H1 (cell line): ENCODE measurements around the gene GALNT6. TPM values are rescaled to one million over a fixed set of nuclear protein-coding genes. Genes with fewer than 3 reads are reported as not detected.

Source experiments
- CTCF ChIA-PET: fragments of 300-600 bp; sonication (Branson Sonifier 250); formaldehyde crosslinking; loops from one replicate; lab custom pipeline; 2021; ENCODE audit not compliant: partially characterized antibody; lab: Charles Lee
- POLR2A ChIA-PET: fragments of 300-600 bp; sonication (Branson Sonifier 250); formaldehyde crosslinking; loops from one replicate; lab custom pipeline; 2021; ENCODE audit warnings: inconsistent platforms; ENCODE audit not compliant: partially characterized antibody; lab: Charles Lee
- DNase-seq, 2 experiments: peaks; one replicate each; pipeline versions ENCODE4 v3.0.0 to v3.0.0-alpha.2; 2010 to 2022; ENCODE audit warnings: low spot score in 2 of 2, low read depth in 1 of 2, mixed read lengths in 1 of 2
- FAIRE-seq: peaks from 2 replicates; lab custom pipeline; 2011; peaks lifted over from hg19 to GRCh38; lab: Jason Lieb, UNC
- H2AFZ ChIP-seq: 2 replicates; pipeline ENCODE4 v1.8.1; 2012; ENCODE audit warnings: low read length, inconsistent platforms
- H2AK5ac ChIP-seq: 2 replicates; pipeline ENCODE4 v1.6.1; 2013; ENCODE audit warnings: low read depth, low read length
- H2BK120ac ChIP-seq: replicated peaks from 2 replicates; pipeline ENCODE3; 2013; ENCODE audit warnings: low read depth, low read length, inconsistent platforms
- H2BK12ac ChIP-seq: 2 replicates; pipeline ENCODE4 v1.6.1; 2013; ENCODE audit warnings: low read depth, low read length
- H2BK15ac ChIP-seq: 2 replicates; pipeline ENCODE4 v1.6.1; 2013; ENCODE audit warnings: low read length
- H2BK20ac ChIP-seq: 2 replicates; pipeline ENCODE4 v1.6.1; 2013; ENCODE audit warnings: low read length
- H2BK5ac ChIP-seq: 2 replicates; pipeline ENCODE4 v1.6.1; 2013; ENCODE audit warnings: low read depth, low read length
- H3K14ac ChIP-seq: 2 replicates; pipeline ENCODE4 v1.6.1; 2013; ENCODE audit warnings: inconsistent platforms; ENCODE audit not compliant: insufficient read length
- H3K18ac ChIP-seq: 2 replicates; pipeline ENCODE4 v1.6.1; 2013; ENCODE audit warnings: low read length; ENCODE audit errors: extremely low read depth
- H3K23ac ChIP-seq: 2 replicates; pipeline ENCODE4 v1.6.1; 2013; ENCODE audit warnings: inconsistent platforms; ENCODE audit not compliant: insufficient read length
- H3K23me2 ChIP-seq: 2 replicates; pipeline ENCODE4 v1.6.1; 2013; ENCODE audit warnings: low read depth, low read length
- H3K27ac ChIP-seq: 2 replicates; pipeline ENCODE4 v1.6.1; 2011; ENCODE audit warnings: low read depth, low read length, inconsistent platforms
- H3K27me3 ChIP-seq, 4 experiments: replicated peaks in 1 of 4; 1 replicate in 1 of 4; 2 replicates in 3 of 4; pipeline versions ENCODE4 v1.6.1 to v1.8.1; 2011 to 2013; ENCODE audit warnings: low read length in 3 of 4, mild to moderate bottlenecking in 3 of 4, inconsistent platforms in 2 of 4, mixed read lengths in 2 of 4, moderate library complexity in 1 of 4; ENCODE audit not compliant: control insufficient read depth in 3 of 4, insufficient read depth in 3 of 4; ENCODE audit errors: extremely low read depth in 1 of 4
- H3K36me3 ChIP-seq, 4 experiments: 2 replicates each; pipeline versions ENCODE4 v1.6.1 to v1.8.1; 2011 to 2013; ENCODE audit warnings: mild to moderate bottlenecking in 4 of 4, low read length in 3 of 4, moderate library complexity in 2 of 4, control low read depth in 1 of 4, inconsistent platforms in 1 of 4; ENCODE audit not compliant: insufficient read depth in 4 of 4, control insufficient read depth in 2 of 4
- H3K4ac ChIP-seq: replicated peaks from 2 replicates; pipeline ENCODE3; 2013; ENCODE audit warnings: low read length, low read depth, mixed read lengths, inconsistent platforms; ENCODE audit not compliant: insufficient read length
- H3K4me1 ChIP-seq, 4 experiments: replicated peaks in 1 of 4; 1 replicate in 1 of 4; 2 replicates in 3 of 4; pipeline versions ENCODE4 v1.6.1 to v1.8.1; 2011 to 2013; ENCODE audit warnings: low read length in 3 of 4, inconsistent platforms in 2 of 4, mixed read lengths in 1 of 4; ENCODE audit not compliant: insufficient read depth in 4 of 4, control insufficient read depth in 3 of 4
- H3K4me2 ChIP-seq, 2 experiments: 2 replicates each; pipeline versions ENCODE4 v1.6.1 to v1.8.1; 2011 to 2013; ENCODE audit warnings: low read depth in 2 of 2, low read length in 2 of 2, control low read depth in 1 of 2, inconsistent platforms in 1 of 2, mild to moderate bottlenecking in 1 of 2; ENCODE audit not compliant: insufficient read depth in 1 of 2
- H3K4me3 ChIP-seq, 4 experiments: fragments of 200-600, 300-600 bp in 1 of 4; sonication (generic), shearing (Covaris generic), sonication (Bioruptor Twin) in 1 of 4; 2 replicates each; pipeline versions ENCODE4 v1.5.1 to v1.8.1; 2011 to 2016; ENCODE audit warnings: low read length in 4 of 4, low read depth in 3 of 4, control low read depth in 2 of 4, inconsistent platforms in 2 of 4, mild to moderate bottlenecking in 2 of 4, mixed read lengths in 1 of 4, moderate library complexity in 1 of 4; ENCODE audit not compliant: insufficient read depth in 2 of 4; ENCODE audit errors: extremely low read depth in 1 of 4
- H3K56ac ChIP-seq: replicated peaks from 2 replicates; pipeline ENCODE3; 2013; ENCODE audit warnings: low read depth, mild to moderate bottlenecking, mixed read lengths, low read length, inconsistent platforms; ENCODE audit not compliant: insufficient read length
- H3K79me1 ChIP-seq: 2 replicates; pipeline ENCODE4 v1.6.1; 2013; ENCODE audit warnings: low read depth, low read length, control low read depth
- H3K79me2 ChIP-seq, 2 experiments: 2 replicates each; pipeline versions ENCODE4 v1.6.1 to v1.8.1; 2012 to 2013; ENCODE audit warnings: low read length in 2 of 2, mild to moderate bottlenecking in 2 of 2, inconsistent platforms in 1 of 2; ENCODE audit not compliant: insufficient read depth in 2 of 2, control insufficient read depth in 1 of 2
- H3K9ac ChIP-seq, 4 experiments: replicated peaks in 1 of 4; 1 replicate in 1 of 4; 2 replicates in 3 of 4; pipeline versions ENCODE4 v1.6.1 to v1.8.1; 2011 to 2013; ENCODE audit warnings: low read depth in 3 of 4, low read length in 3 of 4, control low read depth in 2 of 4, mild to moderate bottlenecking in 2 of 4, moderate library complexity in 2 of 4, inconsistent platforms in 1 of 4; ENCODE audit errors: extremely low read depth in 1 of 4
- H3K9me3 ChIP-seq, 2 experiments: 2 replicates each; pipeline versions ENCODE4 v1.6.1 to v1.8.1; 2012 to 2013; ENCODE audit warnings: mild to moderate bottlenecking in 2 of 2, moderate library complexity in 2 of 2, control low read depth in 1 of 2, inconsistent platforms in 1 of 2, low read depth in 1 of 2, low read length in 1 of 2, mixed read lengths in 1 of 2; ENCODE audit not compliant: insufficient read depth in 2 of 2
- H4K20me1 ChIP-seq, 2 experiments: replicated peaks in 1 of 2; 2 replicates each; pipeline versions ENCODE3 to v1.8.1; 2011 to 2013; ENCODE audit warnings: inconsistent platforms in 2 of 2, low read length in 2 of 2, mild to moderate bottlenecking in 1 of 2; ENCODE audit not compliant: insufficient read depth in 2 of 2, control insufficient read depth in 1 of 2
- H4K5ac ChIP-seq: 2 replicates; pipeline ENCODE4 v1.6.1; 2013; ENCODE audit warnings: low read length, low read depth, mixed read lengths, inconsistent platforms; ENCODE audit not compliant: insufficient read length
- H4K8ac ChIP-seq: 2 replicates; pipeline ENCODE4 v1.8.0; 2013; ENCODE audit warnings: mild to moderate bottlenecking, moderate library complexity, low read length, inconsistent platforms; ENCODE audit not compliant: insufficient read depth; ENCODE audit errors: extremely low read depth
- H4K91ac ChIP-seq: replicated peaks from 2 replicates; pipeline ENCODE3; 2013; ENCODE audit warnings: low read length, mixed read lengths, inconsistent platforms; ENCODE audit not compliant: insufficient read length
- CBX5 ChIP-seq: fragments of 300-800, 300-1000 bp; sonication (generic); IDR thresholded peaks from 2 replicates; pipeline ENCODE4 v1.7.1; 2016; ENCODE audit warnings: antibody characterized with exemption, low read length, low read depth
- JUND ChIP-seq: IDR thresholded peaks from 2 replicates; pipeline ENCODE4 v1.6.1; 2011; ENCODE audit warnings: mild to moderate bottlenecking, improper control_type of control experiment, low read length
- RBBP5 ChIP-seq: IDR thresholded peaks from 2 replicates; pipeline ENCODE4 v1.7.1; 2012; ENCODE audit warnings: low read depth, mild to moderate bottlenecking, inconsistent platforms, low read length, moderate library complexity, borderline replicate concordance
- WGBS, 2 experiments: shearing (Covaris generic) in 1 of 2; methylation state at CpG; one replicate each; pipeline versions ENCODE4 v1.1.6 to v1.1.7; 2013 to 2015; ENCODE audit warnings: low lambda C conversion rate in 2 of 2, mixed read lengths in 2 of 2, inconsistent platforms in 1 of 2, low coverage in 1 of 2, missing lambda C conversion rate in 1 of 2; ENCODE audit not compliant: insufficient replicate concordance in 2 of 2, insufficient coverage in 1 of 2, insufficient read length in 1 of 2; ENCODE audit errors: extremely low coverage in 1 of 2, missing lambda C conversion rate in 1 of 2; 5-methylcytosine and 5-hydroxymethylcytosine counted together
- polyA plus RNA-seq, 7 experiments: library from polyadenylated mRNA; depleted of rRNA in 3 of 7; stranded (reverse) in 5 of 7; unstranded in 2 of 7; fragments of >200 nt in 5 of 7; fragments of 200-250 nt in 2 of 7; gene quantifications; 1 replicate in 5 of 7; 2 replicates in 1 of 7; 4 replicates in 1 of 7; pipeline versions ENCODE4 v1.2.1 to v1.2.3, GENCODE V29; 2011 to 2013; ENCODE audit warnings: missing spikeins in 2 of 7, mixed read lengths in 2 of 7
- total RNA-seq: library from RNA; stranded (reverse); fragmentation: NEBNext Ultra II Directional; extraction: Animal tissue kit (Norgen Biotek cat#: 25700); gene quantifications from 2 replicates; pipeline ENCODE4 v1.2.1, GENCODE V29; 2021
- TF ChIP-seq, protein P1 (sequence below): IDR thresholded peaks from 2 replicates; pipeline ENCODE4 v1.6.1; 2011; ENCODE audit warnings: low read length, improper control_type of control experiment
- TF ChIP-seq, protein P2 (sequence below): IDR thresholded peaks from 2 replicates; pipeline ENCODE4 v1.6.1; 2011; ENCODE audit warnings: low read depth, mild to moderate bottlenecking, low read length; ENCODE audit not compliant: insufficient read depth

The GALNT6 gene
- total and polyA plus RNA-seq, 2 of the 8 experiments (the other 6 are each of a cell fraction or from before 2014, with no cell fraction given) = 5.8 to 10.7 TPM

DNA sequence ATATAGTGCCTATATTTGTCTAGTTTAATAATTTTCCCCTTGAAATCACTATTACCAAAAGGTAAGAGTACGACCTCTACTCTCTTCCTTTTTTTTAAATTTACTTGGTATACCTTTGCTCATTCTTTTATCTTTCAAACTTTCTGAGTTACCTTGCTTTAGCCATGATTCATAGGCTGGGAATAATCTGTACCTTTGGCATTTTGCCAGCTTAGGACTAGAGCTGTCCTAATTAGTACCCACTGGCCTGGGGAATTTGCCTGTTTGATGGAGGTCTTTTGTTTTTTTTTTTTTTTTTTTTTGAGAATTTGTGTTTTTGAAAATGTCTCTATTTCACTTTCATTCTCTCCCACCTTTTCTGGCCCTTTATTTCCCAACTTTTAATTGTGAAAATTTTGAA lies 24.7 kb upstream of the GALNT6 start:
- H3K4ac ChIP-seq = no peak overlapping the region
- no peak overlapping the region for H2BK12ac ChIP-seq
- H3K4me2 ChIP-seq = no peak overlapping the region
- no peak overlapping the region for H2BK20ac ChIP-seq
- peaks cover 0 to 8% (median 5%) of the 10 kb centered on the region in 4 experiments; a peak in 4 of 7 replicates for H3K4me1 ChIP-seq
- CTCF ChIA-PET = interaction anchor here (1.8 to 13.5 kb wide), 3 partner anchors 13 to 116 kb away, joined by 5 to 137 read pairs (median 119); no protein-coding TSS in a partner anchor
- H4K8ac ChIP-seq = no peak overlapping the region
- no peak overlapping the region for H3K9ac ChIP-seq
- H3K27me3 ChIP-seq = no peaks in the 10 kb centered on the region
- FAIRE-seq (no peak), DNase-seq (no peak)
- H2BK15ac ChIP-seq = no peak overlapping the region
- no peak overlapping the region for H3K14ac ChIP-seq
- no peaks in the 10 kb centered on the region for H3K23me2 ChIP-seq
- no peak overlapping the region for H3K27ac ChIP-seq
- no peak overlapping the region for H2BK5ac ChIP-seq
- H3K9me3 ChIP-seq = no peaks in the 10 kb centered on the region
- H3K79me1 ChIP-seq = no peaks in the 10 kb centered on the region
- TF ChIP-seq, protein P1, sequence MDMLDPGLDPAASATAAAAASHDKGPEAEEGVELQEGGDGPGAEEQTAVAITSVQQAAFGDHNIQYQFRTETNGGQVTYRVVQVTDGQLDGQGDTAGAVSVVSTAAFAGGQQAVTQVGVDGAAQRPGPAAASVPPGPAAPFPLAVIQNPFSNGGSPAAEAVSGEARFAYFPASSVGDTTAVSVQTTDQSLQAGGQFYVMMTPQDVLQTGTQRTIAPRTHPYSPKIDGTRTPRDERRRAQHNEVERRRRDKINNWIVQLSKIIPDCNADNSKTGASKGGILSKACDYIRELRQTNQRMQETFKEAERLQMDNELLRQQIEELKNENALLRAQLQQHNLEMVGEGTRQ = no peak
- TF ChIP-seq RBBP5 = no peak
- TF ChIP-seq JUND = no peak
- TF ChIP-seq, protein P2, sequence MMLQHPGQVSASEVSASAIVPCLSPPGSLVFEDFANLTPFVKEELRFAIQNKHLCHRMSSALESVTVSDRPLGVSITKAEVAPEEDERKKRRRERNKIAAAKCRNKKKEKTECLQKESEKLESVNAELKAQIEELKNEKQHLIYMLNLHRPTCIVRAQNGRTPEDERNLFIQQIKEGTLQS = no peak
- TF ChIP-seq CBX5 = no peak
- no peak overlapping the region for H4K91ac ChIP-seq
- H3K18ac ChIP-seq = no peak overlapping the region
- peaks cover 0 to 1% of the 10 kb centered on the region in 2 experiments for H4K20me1 ChIP-seq
- no peak overlapping the region for H2BK120ac ChIP-seq
- H3K79me2 ChIP-seq = no peaks in the 10 kb centered on the region
- POLR2A ChIA-PET = no interaction called here
- no peak overlapping the region for H4K5ac ChIP-seq
- H3K4me3 ChIP-seq = no peak overlapping the region
- H3K23ac ChIP-seq = no peak overlapping the region
- 88% methylated on average over 1 of the region's 1 CpG; no CpG with 5 or more reads in 1 of the 2 experiments for WGBS, 2 experiments
- H2AK5ac ChIP-seq = no peak overlapping the region
- no peaks in the 10 kb centered on the region for H3K36me3 ChIP-seq
- no peak overlapping the region for H3K56ac ChIP-seq
- no peak overlapping the region for H2AFZ ChIP-seq
